Stimulated activated CD4-positive, alpha-beta T cell treated with anti-CD3 and anti-CD28 coated beads, Interleukin-4, amount 100 ng/mL, for 1 hour (primary cell): ENCODE results near the gene PIGK.
"Not testable (repeated sequence)": the region's sequence is repeated elsewhere in the genome, so short reads cannot be mapped to it uniquely, and the experiment has no call there.

Source experiments
- DNase-seq: peaks from one replicate; pipeline ENCODE4 v3.0.0-alpha.2; 2020

PIGK gene

DNA sequence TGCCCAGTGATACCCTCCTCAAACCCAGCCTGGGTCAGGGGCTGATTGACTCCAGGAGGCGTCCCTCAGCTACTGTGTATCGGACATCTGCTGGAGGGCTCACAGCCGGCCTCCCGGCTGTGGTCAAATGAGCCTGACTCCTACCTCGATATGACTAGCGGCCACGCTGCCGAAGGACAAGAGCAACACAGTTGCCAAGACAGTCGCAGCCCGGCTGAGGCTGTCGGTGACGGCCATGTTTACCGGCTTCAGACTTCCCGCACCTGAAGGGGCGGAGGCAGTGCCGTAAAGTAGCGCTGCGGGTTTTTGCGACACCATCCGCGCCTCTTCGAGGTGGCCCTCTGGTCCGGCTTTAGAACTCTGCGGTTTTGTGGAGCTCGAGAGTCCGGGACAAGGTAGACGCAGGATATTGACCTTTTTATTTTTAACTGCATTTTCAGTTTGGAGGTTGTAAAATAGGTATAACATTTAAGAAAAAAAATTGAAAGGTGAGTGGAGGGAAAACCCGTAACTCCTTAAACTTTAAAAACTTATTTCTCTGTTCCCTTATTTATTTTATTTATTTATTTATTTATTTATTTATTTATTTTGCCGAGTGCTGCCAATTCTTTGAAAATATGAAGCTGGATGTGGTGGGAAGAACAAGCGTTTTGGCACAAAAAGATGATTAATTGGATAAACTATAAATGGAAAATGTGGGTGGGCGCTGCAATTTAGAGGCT, at the start of gene PIGK:
Gene PIGK, minus strand, starts transcription at position 265 of the 722 bp plus-strand sequence. Its CDS starts 28 bp downstream, at position 237.
- peak; percentile 87 for DNase-seq

DNA sequence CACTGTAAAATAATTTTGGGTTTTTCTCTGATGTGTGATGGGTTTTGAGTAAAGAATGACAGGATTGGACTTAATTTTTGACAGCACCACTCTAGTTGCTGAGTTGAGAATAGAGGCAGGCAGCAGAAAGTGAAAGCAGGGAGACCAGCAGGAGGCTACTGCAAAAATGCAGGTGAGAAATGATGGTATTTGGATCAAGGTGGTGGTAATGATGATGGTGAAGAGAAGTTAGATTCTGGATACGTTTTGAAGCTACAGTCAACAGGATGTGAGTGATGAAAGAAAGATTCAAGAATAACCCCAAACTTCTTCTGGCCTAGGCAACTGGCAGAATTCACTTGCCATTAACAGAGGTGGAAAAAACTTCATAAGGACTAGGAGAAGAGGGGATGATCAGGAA, 47.8 kb upstream of the PIGK start:
- no peak for DNase-seq

DNA sequence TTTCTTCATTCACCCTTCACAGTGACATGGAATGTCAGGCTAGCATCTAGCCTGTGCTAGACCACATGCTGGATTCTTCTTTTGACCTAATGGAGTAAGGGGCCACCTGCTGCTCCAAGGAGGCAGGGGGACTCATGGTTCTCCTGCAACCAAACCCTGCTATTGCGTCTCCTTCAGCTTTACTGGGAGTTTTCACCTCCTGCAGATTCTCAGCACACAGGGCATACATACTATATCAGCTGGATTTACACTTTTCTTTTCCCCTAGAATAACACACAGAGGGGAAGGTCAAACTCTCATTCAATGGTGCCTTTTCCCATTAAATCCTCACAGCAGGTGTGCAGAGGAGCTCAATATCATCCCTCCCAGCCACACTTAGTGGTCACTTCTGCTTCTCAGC, 46.0 kb upstream of the PIGK start:
- DNase-seq, result no peak

DNA sequence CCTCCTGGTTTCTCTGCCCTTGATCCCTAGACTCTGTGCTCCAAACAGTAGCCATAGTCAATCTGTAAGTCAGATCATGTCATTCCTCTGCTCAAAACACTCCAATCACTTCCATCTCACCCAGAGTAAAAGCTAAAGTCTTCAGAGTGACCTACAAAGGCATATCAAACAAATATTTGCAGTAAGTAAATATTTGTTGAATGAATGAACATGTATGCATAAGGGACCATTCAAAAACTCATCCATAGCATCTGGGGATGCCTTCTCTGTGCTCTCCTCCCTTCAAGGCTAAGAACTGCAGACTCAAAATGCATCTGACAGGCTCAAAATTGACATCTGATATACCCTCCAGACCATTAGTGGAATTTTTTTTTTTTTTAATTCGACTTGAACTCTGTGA, 44.5 kb upstream of the PIGK start:
- no peak for DNase-seq

DNA sequence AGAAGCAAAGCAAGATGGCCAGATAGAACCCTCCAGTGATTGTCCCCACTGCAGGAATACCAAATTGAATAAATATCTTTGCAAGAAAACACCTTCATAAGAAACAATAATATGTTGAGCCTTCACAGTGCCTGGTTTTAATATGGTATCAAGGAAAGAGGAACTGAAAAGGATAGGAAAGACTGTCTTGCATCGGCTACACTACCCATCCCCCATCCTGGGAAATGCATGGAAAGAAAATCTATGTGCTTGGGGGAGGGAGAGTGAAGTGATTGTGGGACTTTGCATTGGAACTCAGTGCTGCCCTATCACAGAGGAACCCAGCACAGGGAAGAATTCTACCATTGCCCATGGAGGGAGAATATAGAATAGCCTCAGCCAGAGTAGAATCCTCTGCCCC, 34.0 kb upstream of the PIGK start:
- DNase-seq, result no peak

DNA sequence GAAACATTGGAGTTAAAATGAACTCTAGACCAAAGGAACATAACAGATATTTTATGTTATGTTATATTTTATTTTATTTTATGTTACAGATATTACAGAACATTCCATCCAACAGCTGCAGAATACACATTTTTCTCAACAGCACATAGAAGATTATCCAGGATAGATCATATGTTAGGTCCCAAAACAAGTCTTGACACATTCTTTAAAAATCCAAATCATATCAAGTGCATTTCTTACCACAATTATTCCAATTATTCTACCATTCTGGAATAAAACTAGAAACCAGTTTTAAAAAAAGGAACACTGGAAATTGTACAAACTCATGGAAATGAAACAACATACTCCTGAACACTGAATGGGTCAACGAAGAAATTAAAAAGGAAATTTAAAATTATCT, 30.9 kb upstream of the PIGK start:
- DNase-seq, result no peak

DNA sequence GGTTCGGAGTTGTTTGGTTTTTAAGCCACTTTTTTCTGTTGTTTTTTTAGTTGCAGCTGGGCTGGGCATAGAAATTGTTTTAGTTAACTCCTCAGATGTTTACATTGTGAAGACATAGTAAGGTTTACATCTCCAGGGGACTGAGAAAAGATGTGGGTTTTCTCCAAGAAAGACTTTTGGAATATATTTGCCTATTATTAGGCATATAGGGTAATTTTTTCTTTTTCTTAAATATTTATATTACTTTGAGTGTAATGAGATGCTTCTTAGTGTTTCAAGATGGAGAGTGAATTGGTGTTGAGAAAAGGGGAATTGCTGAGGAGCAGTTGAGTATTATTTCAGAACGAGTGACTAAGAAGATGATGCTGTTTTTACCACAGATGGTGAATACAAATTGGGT, 26.6 kb upstream of the PIGK start:
- no peak for DNase-seq

DNA sequence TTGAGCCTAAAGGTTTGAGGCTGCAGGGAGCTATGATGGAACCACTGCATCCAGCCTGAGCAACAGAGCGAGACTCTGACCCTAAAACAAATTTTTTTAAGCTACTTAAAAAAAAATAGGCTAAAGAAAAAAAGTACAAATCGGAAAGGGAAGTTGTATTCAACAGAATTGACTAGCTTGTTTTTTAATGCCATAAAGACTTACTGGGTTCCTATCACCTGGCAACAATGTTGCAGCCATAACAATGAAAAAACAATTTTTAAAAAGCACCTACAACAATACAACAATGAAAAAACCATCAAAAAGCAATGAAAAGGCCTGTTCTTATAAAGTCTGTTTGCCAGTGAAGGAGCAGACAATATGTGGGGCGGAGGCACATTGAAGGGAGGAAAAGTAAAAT, 20.1 kb upstream of the PIGK start:
- no peak for DNase-seq

DNA sequence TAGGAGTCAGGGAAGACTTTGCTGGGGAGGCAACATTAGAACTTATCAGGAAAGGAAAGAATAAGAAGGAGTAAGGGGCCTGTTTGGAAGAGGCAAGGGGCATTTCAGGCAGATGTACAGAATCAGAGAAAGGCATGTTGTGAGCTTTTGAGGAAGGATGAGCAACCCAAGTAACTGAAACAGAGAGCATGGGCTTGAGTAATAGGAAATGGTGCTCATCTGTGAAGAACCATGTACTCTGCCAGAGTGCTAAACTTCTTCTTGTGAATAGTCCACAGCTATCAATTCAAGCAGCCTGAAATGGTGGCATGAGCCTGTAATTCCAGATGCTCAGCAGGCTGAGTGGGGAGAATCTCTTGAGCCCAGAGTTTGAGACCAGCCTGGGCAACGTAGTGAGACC, 19.2 kb upstream of the PIGK start:
- DNase-seq, result no peak

DNA sequence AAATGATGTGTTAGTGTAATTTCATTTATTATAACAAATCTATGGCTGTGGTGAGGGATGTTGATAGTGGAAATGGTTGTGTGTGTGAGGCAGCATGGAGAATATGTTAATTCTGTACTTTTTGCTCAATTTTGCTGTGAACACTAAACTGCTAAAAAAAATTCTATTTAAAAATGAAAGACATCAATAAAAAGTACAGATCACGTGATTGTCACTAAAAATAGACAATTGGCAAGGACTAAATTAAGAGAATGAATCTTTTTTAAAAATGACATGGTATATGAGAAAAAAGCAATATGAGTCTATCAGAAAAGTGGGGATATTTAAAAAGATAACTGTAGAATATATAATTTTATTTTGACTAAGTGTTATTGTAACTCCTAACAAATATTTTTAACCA, 15.7 kb upstream of the PIGK start:
- no peak for DNase-seq

DNA sequence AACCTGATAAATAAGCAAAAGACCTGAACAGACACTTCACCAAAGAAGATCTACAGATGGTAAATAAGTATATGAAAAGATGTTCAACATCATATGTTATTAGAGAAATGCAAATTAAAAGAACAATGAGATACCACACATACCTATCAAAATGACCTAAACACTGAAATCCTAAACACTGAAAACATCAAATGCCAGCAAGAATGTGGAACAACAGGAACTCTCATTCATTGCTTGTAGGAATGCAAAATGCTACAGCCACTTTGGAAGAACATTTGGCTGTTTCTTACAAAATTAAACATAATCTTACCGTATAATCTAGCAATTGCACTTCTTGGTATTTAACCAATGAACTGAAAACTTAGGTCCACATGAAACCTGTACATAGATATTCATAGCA, 14.9 kb upstream of the PIGK start:
- no peak for DNase-seq

DNA sequence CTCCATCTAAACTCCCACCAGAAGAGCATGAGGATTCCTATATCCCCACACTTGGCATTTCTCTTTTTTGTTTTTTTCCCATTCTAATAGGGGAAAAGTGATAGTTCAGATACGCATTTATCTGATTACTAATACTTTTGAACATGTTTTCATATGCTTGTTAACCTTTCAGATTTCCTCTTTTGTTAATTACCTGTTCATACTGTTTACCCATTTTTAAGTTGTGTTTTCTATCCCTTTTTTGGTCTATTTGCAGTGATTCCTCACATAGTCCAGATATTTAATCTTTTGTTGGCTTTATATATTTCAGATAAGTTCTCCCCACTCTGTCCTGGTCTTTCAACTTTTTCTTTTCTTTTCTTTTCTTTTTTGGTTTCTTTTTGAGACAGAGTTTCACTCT, 13.6 kb upstream of the PIGK start:
- no peak for DNase-seq

DNA sequence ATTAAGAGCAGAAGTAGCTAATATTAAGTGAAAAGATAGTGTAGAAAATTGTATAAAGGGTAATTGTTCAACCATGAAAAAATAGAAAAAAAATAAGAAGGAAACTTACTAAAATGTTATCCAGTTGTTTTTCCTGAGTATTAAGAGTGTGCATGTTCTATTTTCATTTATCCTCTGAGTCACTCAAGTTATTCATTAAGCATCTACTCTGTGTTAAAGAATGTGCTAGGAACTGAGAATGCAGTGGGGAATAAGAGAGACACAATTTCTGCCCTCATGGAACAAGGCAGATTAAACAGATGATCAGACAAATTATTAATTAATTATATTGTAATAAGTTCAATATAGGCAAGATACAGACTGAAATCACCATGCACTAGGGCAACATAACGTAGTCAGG, 10.8 kb upstream of the PIGK start:
- no peak for DNase-seq

DNA sequence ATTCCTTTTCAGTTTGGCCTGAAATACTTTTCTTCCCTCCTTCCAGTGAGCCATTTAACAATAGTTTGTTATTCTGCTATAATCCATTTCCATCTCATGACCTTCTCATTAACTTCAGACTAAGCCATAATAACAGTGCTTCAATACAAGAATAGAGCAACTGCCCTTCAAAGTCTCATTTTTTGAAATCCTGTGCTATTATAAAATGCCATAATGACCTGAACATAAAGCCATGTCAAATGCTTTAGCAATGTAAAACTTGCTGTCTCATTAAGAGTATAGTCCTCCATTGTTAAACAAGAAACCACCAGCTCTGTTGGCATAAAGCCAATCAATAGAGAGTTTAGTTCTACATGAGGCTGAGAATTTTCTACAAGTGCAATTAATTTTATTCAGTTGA, 9.6 kb upstream of the PIGK start:
- DNase-seq, result no peak

DNA sequence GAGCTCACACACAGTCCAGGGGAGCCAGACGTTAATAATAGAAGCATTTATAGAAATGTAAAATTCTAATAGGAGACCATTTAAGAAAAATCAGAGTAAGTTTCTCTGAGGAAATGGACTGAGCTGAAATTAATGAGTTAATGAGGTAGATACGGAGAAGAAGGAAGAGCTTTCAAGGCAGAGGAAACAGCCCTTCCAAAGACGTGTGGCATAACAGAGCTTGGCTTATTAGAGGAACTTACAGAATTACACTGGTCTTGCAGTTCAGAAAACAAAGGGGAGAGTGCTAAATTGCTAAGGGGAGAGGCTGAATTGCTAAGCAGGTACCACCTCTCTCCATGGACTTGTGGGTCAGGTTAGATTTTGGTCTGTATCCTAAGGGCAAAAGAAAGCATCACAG, 8.2 kb upstream of the PIGK start:
- DNase-seq, result no peak

DNA sequence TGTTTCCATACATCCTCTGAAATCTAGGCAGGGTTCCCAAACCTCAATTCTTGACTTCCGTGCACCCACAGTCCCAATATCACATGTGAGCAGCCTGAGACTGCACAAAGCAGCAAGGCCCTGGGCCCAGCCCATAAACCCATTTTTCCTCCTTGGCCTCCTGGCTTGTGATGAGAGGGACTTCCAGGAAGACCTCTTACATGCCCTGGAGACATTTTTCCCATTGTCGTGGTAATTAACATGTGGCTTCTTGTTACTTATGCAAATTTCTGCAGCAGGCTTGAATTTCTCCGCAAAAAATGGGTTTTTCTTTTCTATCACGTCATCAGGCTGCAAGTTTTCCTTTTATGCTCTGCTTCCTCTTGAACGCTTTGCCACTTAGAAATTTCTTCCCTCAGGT, 3.3 kb upstream of the PIGK start:
- DNase-seq, result no peak

DNA sequence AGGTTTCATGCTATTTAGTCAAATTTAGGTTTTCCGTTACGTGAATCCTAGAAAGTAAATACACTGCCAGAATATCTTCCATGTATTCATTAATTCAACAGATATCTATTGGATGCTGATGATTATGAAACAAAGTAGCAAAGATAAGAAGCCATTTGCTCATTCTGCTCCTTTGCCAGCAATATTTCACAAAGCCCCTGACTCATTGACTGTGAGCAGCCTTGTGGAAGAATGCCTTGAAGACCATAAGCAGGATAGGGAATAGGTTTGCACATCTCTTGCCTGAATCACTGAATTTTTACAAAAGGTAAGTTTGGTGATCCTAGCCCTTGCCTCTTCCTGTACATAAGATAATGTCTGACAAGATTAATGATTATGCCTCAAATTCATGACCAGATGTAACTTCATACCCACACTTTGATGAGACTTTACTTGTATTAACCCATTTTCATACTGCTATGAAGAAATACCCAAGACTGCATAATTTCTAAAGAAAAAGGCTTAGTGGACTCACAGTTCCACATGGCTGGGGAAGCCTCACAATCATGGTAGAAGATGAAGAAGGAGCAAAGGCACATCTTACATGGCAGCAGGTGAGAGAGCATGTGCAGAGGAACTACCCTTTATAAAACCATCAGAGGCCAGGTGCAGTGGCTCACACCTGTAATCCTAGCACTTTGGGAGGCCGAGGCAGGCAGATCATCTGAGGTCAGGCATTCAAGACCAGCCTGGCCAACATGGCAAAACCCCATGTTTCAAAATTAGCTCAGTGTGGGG, 1.6 kb upstream of the PIGK start:
- no peak for DNase-seq

DNA sequence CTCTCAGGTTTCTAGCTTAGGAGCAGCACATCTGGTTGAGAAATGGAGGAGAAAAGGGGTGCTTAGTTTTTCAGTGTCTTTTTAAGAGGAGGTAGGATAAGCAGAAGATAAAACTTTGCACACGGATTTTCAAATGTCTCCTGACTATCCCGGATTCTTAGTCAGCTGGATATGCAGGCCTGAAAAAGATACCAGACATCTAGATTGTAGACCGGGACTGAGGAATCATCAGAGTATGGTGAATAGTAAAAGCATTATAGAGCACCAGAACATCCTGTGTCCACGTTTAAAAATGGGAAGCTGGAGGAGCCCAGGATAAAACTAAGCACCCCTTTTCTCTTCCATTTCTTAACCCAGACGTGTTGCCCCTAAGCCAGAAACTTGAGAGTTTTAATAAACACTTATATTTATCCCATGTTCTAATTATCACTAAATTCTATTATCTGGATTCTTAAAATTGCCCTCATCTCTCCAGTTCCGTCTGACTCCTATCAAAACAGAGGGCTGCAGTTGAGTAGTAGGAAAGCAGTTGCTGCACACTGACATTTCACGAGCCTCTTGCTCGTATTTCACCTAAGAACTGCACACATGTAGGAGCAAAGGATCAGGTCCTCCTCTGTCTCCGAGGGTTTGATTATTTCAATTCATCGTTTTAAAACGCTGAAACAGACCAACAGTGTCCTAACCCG, 609 bp downstream of the PIGK start:
- DNase-seq, result no peak

DNA sequence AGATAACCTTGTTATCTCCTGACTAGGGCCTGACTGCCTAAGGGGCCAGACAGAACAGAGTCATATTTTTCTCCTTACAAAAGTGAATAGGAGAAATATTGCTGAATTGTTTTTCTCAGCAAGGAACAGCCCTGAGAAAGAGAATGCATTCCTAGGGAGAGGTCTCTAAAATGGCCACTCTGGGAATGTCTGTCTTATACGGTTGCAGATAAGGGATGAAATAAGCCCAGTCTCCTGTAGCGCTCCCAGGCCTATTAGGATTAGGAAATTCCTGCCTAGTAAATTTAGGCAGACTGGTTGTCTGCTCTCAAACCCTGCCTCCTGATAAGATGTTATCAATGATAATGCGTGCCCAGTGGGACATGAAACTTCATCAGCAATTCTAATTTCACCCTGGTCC, 15.2 kb downstream of the PIGK start:
- DNase-seq, result not testable (repeated sequence)

DNA sequence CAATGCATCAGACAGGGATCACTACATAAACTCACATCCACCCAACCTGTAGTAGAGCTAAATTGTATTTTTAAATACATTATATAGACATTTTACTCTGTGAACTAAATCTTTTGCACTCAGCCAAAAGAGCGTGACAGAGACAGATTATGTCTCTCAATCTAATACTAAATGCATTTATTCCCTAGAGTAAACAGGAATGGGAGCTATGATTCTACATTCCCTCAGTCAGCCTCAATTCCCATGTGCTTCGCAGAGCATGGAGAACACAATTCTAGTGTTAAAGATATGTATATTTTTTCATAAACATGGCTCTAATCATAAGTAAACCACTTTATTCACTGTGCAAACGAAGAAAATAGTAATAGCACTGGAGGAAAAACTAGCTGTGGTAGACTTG, 16.5 kb downstream of the PIGK start:
- DNase-seq, result no peak

DNA sequence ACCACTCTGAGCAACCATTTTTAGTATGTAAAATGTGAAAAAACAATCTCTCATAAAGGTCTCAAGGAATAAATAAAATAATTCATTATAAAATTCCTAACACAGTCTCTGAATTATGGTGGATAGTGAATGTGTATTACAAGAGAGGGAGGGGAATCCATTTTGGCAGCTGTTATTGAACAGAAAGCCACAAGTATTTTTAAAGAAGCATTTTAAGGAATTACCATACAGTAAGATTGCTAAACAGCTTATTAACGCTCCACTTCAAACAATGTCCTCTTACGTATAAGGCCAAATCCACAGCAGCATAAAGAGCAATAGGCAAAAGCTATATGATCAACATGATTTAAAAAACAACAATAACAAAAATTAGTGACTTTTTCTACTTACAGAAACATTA, 18.4 kb downstream of the PIGK start:
- no peak for DNase-seq

DNA sequence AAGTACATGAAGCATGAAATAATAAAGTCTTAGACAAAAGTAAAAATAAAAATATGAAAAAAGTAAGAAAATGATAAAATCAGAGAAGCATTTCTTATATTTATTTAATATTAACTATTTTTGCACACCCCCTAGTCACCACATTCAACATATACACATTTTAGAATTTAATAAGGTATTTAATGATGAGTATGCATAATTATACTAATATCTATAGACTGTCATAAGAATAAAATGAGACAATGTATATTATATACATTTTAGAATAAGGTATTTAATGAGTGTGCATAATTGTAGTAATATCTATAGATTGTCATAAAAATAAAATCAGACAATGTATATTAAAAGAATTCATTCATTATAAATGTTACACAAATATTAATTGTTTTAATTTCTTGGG, 18.9 kb downstream of the PIGK start:
- no peak for DNase-seq

DNA sequence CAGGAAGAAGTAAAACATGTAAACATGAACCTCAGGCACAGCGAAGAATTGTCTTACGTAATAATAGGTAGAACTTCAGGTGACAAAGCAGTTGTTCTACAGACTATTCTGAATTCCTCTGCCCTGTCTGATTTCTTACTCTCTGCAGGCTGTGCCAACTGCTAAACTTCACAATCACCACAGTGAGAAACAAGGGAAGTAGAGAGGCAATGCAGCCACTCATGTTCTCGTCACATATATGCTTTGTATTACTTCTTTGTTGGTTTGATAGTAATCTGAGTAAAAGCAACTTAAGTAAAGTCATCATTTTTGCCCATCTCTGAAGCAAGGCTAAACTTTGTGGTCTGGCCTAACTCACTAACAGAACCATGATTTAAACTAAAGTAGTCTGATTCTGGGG, 21.9 kb downstream of the PIGK start:
- no peak for DNase-seq

DNA sequence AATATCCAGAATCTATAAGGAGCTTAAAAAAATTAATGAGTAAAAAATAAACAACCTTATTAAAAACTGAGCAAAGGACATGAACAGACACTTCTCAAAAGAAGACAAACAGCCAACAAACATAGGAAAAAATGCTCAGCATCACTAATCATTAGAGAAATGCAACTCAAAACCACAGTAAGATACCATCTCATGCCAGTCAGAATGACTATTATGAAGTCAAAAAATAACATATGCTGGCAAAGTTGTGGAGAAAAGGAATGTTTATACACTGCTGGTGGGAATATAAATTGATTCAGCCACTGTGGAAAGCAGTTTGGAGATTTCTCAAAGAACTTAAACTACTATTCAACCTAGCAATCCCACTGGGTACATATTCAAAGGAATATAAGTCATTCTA, 25.3 kb downstream of the PIGK start:
- no peak for DNase-seq
